ENCODE results near the gene DCPS.

The DCPS gene

GRCh38 chr11:126357055-126357962, 53.4 kb downstream of the DCPS start:
- no peak for DNase-seq (ENCODE audit: low spot score)
- no peak for TF ChIP-seq CTCF (IDR thresholded peaks at IDR 0.05; ENCODE audit: extremely low read depth, insufficient read depth, missing control alignments)
- in situ Hi-C loops (cut with MboI; ENCODE audit: low pct_unique_long_range_greater_than_20kb, low sequenced_read_pairs, unreplicated experiment): no loop called here

- in situ Hi-C loops (cut with MboI; ENCODE audit: low pct_unique_long_range_greater_than_20kb, low sequenced_read_pairs, unreplicated experiment): no loop called here
- no peak for TF ChIP-seq CTCF (IDR thresholded peaks at IDR 0.05; ENCODE audit: extremely low read depth, insufficient read depth, missing control alignments)
- DNase-seq (ENCODE audit: low spot score): no peak
Measured at GRCh38 chr11:126357969-126358762, 54.3 kb downstream of the DCPS start.

GRCh38 chr11:126358763-126359160, 54.9 kb downstream of the DCPS start:
- no peak for TF ChIP-seq CTCF (IDR thresholded peaks at IDR 0.05; ENCODE audit: extremely low read depth, insufficient read depth, missing control alignments)
- in situ Hi-C loops (cut with MboI; ENCODE audit: low pct_unique_long_range_greater_than_20kb, low sequenced_read_pairs, unreplicated experiment): no loop called here
- DNase-seq (ENCODE audit: low spot score): no peak

- no peak for DNase-seq (ENCODE audit: low spot score)
- in situ Hi-C loops (cut with MboI; ENCODE audit: low pct_unique_long_range_greater_than_20kb, low sequenced_read_pairs, unreplicated experiment): no loop called here
- no peak for TF ChIP-seq CTCF (IDR thresholded peaks at IDR 0.05; ENCODE audit: extremely low read depth, insufficient read depth, missing control alignments)
Measured at GRCh38 chr11:126359431-126360048, 55.7 kb downstream of the DCPS start.

GRCh38 chr11:126360049-126360446, 56.2 kb downstream of the DCPS start:
- in situ Hi-C loops (cut with MboI; ENCODE audit: low pct_unique_long_range_greater_than_20kb, low sequenced_read_pairs, unreplicated experiment): no loop called here
- DNase-seq (ENCODE audit: low spot score): no peak
- no peak for TF ChIP-seq CTCF (IDR thresholded peaks at IDR 0.05; ENCODE audit: extremely low read depth, insufficient read depth, missing control alignments)

GRCh38 chr11:126361400-126361799, 57.5 kb downstream of the DCPS start:
- no peak for TF ChIP-seq CTCF (IDR thresholded peaks at IDR 0.05; ENCODE audit: extremely low read depth, insufficient read depth, missing control alignments)
- in situ Hi-C loops (cut with MboI; ENCODE audit: low pct_unique_long_range_greater_than_20kb, low sequenced_read_pairs, unreplicated experiment): no loop called here

More at GRCh38 chr11:126361400-126361799, 57.5 kb downstream of the DCPS start:
- DNase-seq (ENCODE audit: low spot score): no peak
